ENCODE measurements around the gene AP2A2. TPM values are rescaled to one million over a fixed set of nuclear protein-coding genes. Genes with fewer than 3 reads are reported as not detected.

AP2A2 gene
- total RNA-seq, 1 donor from 2014 or later = 105 TPM

DNA sequence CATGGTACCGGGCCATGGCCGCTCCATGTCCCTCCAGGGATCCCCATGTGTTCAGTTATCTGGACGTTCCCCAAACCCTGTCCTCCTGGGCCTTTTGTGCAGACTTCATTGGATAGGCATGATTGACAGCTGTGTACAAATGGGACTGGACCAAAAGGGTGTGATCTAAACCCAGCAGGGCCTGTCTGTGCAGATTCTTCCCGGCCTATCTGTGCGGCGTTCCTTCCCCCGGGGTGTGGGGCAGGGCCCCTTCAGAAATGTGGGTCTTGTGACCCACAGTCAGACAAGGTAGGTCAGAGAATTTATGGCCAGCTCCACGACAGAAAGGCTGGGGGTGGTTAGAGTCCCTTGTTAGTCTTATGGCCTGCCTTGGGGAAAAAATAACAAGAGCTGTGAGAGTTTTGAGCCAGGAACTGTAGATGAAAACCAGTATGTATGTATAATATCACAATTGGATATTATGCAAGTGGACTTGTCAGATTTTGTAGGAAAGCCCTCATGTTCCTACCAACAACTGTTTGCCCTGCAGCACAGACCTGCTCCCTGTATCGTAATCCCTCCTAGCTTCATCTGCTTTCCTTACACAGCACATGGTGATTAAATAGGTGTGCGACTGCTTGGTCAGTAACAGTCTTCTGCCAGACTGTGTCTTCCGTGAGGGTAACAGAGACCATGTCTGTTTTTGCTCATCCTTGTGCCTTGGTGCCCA is 31.7 kb downstream of the AP2A2 start:
- Histone ChIP-seq H3K27me3 (ENCODE audit: insufficient read depth, low read length) (no peaks in the 10 kb centered on the region), H3K36me3 (ENCODE audit: insufficient read depth, low read length) (peaks cover 4% of the 10 kb centered on the region), H3K79me2 (ENCODE audit: insufficient read depth, low read length) (peaks cover 58% of the 10 kb centered on the region), H3K4me2 (ENCODE audit: low read length) (no peak overlapping the region), H3K9me3 (ENCODE audit: insufficient read depth, low read depth, low read length) (no peaks in the 10 kb centered on the region), H3K4me1 (ENCODE audit: insufficient read depth, low read length) (no peaks in the 10 kb centered on the region), H2AFZ (ENCODE audit: low read depth, low read length) (no peak overlapping the region), H3K9ac (ENCODE audit: low read length) (no peak overlapping the region), H4K20me1 (ENCODE audit: insufficient read depth, low read length) (peaks cover 76% of the 10 kb centered on the region), H3K4me3 (ENCODE audit: insufficient read depth, low read depth, low read length) (no peak overlapping the region), H3K27ac (ENCODE audit: low read depth, low read length) (no peak overlapping the region)
- no peaks in the 10 kb centered on the region for H3K27me3 Mint-ChIP-seq (ENCODE audit: low read depth, unreplicated experiment)
- H3K36me3 Mint-ChIP-seq (ENCODE audit: low read depth, unreplicated experiment) = peaks cover 16% of the 10 kb centered on the region
- H3K4me1 Mint-ChIP-seq (ENCODE audit: low read depth, unreplicated experiment) = peaks cover 30% of the 10 kb centered on the region
- no peak for FAIRE-seq
- H3K4me3 Mint-ChIP-seq (ENCODE audit: unreplicated experiment) = no peak overlapping the region
- TF ChIP-seq, protein P1, sequence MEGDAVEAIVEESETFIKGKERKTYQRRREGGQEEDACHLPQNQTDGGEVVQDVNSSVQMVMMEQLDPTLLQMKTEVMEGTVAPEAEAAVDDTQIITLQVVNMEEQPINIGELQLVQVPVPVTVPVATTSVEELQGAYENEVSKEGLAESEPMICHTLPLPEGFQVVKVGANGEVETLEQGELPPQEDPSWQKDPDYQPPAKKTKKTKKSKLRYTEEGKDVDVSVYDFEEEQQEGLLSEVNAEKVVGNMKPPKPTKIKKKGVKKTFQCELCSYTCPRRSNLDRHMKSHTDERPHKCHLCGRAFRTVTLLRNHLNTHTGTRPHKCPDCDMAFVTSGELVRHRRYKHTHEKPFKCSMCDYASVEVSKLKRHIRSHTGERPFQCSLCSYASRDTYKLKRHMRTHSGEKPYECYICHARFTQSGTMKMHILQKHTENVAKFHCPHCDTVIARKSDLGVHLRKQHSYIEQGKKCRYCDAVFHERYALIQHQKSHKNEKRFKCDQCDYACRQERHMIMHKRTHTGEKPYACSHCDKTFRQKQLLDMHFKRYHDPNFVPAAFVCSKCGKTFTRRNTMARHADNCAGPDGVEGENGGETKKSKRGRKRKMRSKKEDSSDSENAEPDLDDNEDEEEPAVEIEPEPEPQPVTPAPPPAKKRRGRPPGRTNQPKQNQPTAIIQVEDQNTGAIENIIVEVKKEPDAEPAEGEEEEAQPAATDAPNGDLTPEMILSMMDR (IDR thresholded peaks at IDR 0.05; ENCODE audit: insufficient read depth, low read depth, low read length) = no peak
- no peak for DNase-seq (ENCODE audit: low read depth)
- no peak overlapping the region for H3K27ac Mint-ChIP-seq (ENCODE audit: unreplicated experiment)
- H3K9me3 Mint-ChIP-seq (ENCODE audit: unreplicated experiment) = no peaks in the 10 kb centered on the region

GRCh38 chr11:958101-958500 is 32.4 kb downstream of the AP2A2 start:
- Mint-ChIP-seq H3K27me3 (ENCODE audit: low read depth, unreplicated experiment) (no peaks in the 10 kb centered on the region), H3K36me3 (ENCODE audit: low read depth, unreplicated experiment) (peaks cover 18% of the 10 kb centered on the region), H3K9me3 (ENCODE audit: unreplicated experiment) (no peaks in the 10 kb centered on the region), H3K4me3 (ENCODE audit: unreplicated experiment) (no peak overlapping the region), H3K27ac (ENCODE audit: unreplicated experiment) (no peak overlapping the region), H3K4me1 (ENCODE audit: low read depth, unreplicated experiment) (peaks cover 23% of the 10 kb centered on the region)
- H3K4me3 ChIP-seq (ENCODE audit: insufficient read depth, low read depth, low read length) = no peak overlapping the region
- no peak overlapping the region for H3K27ac ChIP-seq (ENCODE audit: low read depth, low read length)
- H3K9me3 ChIP-seq (ENCODE audit: insufficient read depth, low read depth, low read length) = no peaks in the 10 kb centered on the region
- DNase-seq (ENCODE audit: low read depth) = no peak
- peaks cover 69% of the 10 kb centered on the region for H4K20me1 ChIP-seq (ENCODE audit: insufficient read depth, low read length)
- H3K4me2 ChIP-seq (ENCODE audit: low read length) = no peak overlapping the region
- TF ChIP-seq, protein P1 (IDR thresholded peaks at IDR 0.05; ENCODE audit: insufficient read depth, low read depth, low read length) = no peak
- no peak for TF ChIP-seq EZH2 (IDR thresholded peaks at IDR 0.05; ENCODE audit: insufficient read depth, low read length)
- no peak for FAIRE-seq
- peaks cover 4% of the 10 kb centered on the region for H3K36me3 ChIP-seq (ENCODE audit: insufficient read depth, low read length)
- peaks cover 54% of the 10 kb centered on the region for H3K79me2 ChIP-seq (ENCODE audit: insufficient read depth, low read length)
- H2AFZ ChIP-seq (ENCODE audit: low read depth, low read length) = no peak overlapping the region
- H3K27me3 ChIP-seq (ENCODE audit: insufficient read depth, low read length) = no peaks in the 10 kb centered on the region
- no peaks in the 10 kb centered on the region for H3K4me1 ChIP-seq (ENCODE audit: insufficient read depth, low read length)
- no peak overlapping the region for H3K9ac ChIP-seq (ENCODE audit: low read length)

DNA sequence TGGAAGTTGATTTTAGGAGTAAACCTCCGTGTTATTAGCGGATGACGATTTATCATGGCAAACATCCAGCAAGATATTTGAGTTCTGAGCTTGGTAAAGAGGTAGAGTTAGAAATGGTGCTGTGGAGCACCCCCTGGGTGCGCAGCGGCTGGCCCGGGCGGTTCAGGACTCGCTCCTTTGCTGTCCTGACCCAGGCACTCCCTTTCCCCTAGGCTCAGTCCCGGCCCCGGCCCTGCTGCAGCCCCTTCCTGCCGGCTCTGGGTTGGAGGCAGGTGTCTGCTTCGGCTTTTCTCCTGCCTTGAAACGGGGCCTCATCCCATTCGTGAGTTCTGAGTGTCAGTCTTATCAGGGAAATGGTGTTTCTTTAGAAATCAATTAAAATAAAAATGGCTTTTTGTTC is 33.4 kb downstream of the AP2A2 start:
- Histone ChIP-seq H3K27ac (ENCODE audit: low read depth, low read length) (no peak overlapping the region), H3K4me1 (ENCODE audit: insufficient read depth, low read length) (no peaks in the 10 kb centered on the region), H4K20me1 (ENCODE audit: insufficient read depth, low read length) (peaks cover 69% of the 10 kb centered on the region), H3K27me3 (ENCODE audit: insufficient read depth, low read length) (no peaks in the 10 kb centered on the region), H3K36me3 (ENCODE audit: insufficient read depth, low read length) (peaks cover 4% of the 10 kb centered on the region), H3K9me3 (ENCODE audit: insufficient read depth, low read depth, low read length) (no peaks in the 10 kb centered on the region), H3K4me3 (ENCODE audit: insufficient read depth, low read depth, low read length) (no peak overlapping the region), H3K4me2 (ENCODE audit: low read length) (no peak overlapping the region), H3K9ac (ENCODE audit: low read length) (no peak overlapping the region), H3K79me2 (ENCODE audit: insufficient read depth, low read length) (peaks cover 51% of the 10 kb centered on the region), H2AFZ (ENCODE audit: low read depth, low read length) (no peak overlapping the region)
- Mint-ChIP-seq H3K27me3 (ENCODE audit: low read depth, unreplicated experiment) (no peaks in the 10 kb centered on the region), H3K9me3 (ENCODE audit: unreplicated experiment) (no peaks in the 10 kb centered on the region), H3K36me3 (ENCODE audit: low read depth, unreplicated experiment) (peaks cover 26% of the 10 kb centered on the region), H3K4me1 (ENCODE audit: low read depth, unreplicated experiment) (peaks cover 18% of the 10 kb centered on the region), H3K4me3 (ENCODE audit: unreplicated experiment) (no peak overlapping the region), H3K27ac (ENCODE audit: unreplicated experiment) (no peak overlapping the region)
- FAIRE-seq (no peak), DNase-seq (ENCODE audit: low read depth) (no peak)
- TF ChIP-seq, protein P1 (IDR thresholded peaks at IDR 0.05; ENCODE audit: insufficient read depth, low read depth, low read length) = no peak
- TF ChIP-seq EZH2 (IDR thresholded peaks at IDR 0.05; ENCODE audit: insufficient read depth, low read length) = no peak
